ENCODE data around the gene PRR36.

- no peak for TF ChIP-seq POLR2A (IDR thresholded peaks at IDR 0.05)
- no peak for TF ChIP-seq EP300 (IDR thresholded peaks at IDR 0.05; ENCODE audit: low read depth)
Measured at GRCh38 chr19:7912144-7912696, 38.0 kb upstream of the PRR36 start.
